GM23338 (cell line): ENCODE results near the gene GPC5.

Experiments used
- CREB1 ChIP-seq: fragments of 250-450 bp; sonication (Bioruptor Pico); IDR thresholded peaks from 2 replicates; pipeline ENCODE4 v1.5.0; 2020; ENCODE audit warnings: low read depth, mild to moderate bottlenecking, moderate library complexity
- EZH2 ChIP-seq: fragments of 200-600 bp; sonication (generic); IDR thresholded peaks from one replicate; pipeline ENCODE4 v1.8.0; 2017; ENCODE audit warnings: antibody characterized with exemption, mild to moderate bottlenecking, low read depth; ENCODE audit not compliant: unreplicated experiment
- EZH2phosphoT487 ChIP-seq: fragments of 200-600 bp; sonication (generic); IDR thresholded peaks from one replicate; pipeline ENCODE4 v1.8.1; 2018; ENCODE audit warnings: antibody characterized with exemption; ENCODE audit not compliant: unreplicated experiment
- NANOG ChIP-seq: IDR thresholded peaks from 2 replicates; pipeline ENCODE4 v1.6.1; 2016; ENCODE audit warnings: antibody characterized with exemption, borderline replicate concordance
- POLR2AphosphoS5 ChIP-seq: IDR thresholded peaks from 2 replicates; pipeline ENCODE4 v1.6.1; 2016; ENCODE audit warnings: antibody characterized with exemption, low read depth
- STAT1 ChIP-seq: IDR thresholded peaks from one replicate; pipeline ENCODE4 v1.6.1; 2016; ENCODE audit warnings: antibody characterized with exemption; ENCODE audit not compliant: unreplicated experiment
- ZNF114 ChIP-seq: fragments of 250-450 bp; sonication (Bioruptor Pico); IDR thresholded peaks from 2 replicates; pipeline ENCODE4 v1.5.0; 2020; ENCODE audit warnings: mild to moderate bottlenecking, moderate library complexity
- ZNF331 ChIP-seq: fragments of 250-450 bp; sonication (Bioruptor Pico); IDR thresholded peaks from 2 replicates; pipeline ENCODE4 v1.5.0; 2020; ENCODE audit warnings: low read depth, mild to moderate bottlenecking, moderate library complexity
- TF ChIP-seq, protein P1 (sequence below), 2 experiments: fragments of 200-600 bp in 1 of 2; sonication (generic) in 1 of 2; conservative IDR thresholded peaks; 2 replicates each; pipeline versions ENCODE4 v1.5.1 to v1.6.1; 2016 to 2017; ENCODE audit warnings: antibody characterized with exemption in 2 of 2, low read depth in 2 of 2, mild to moderate bottlenecking in 2 of 2, moderate library complexity in 1 of 2
- TF ChIP-seq, protein P2 (sequence below): IDR thresholded peaks from one replicate; pipeline ENCODE4 v1.6.1; 2018; ENCODE audit warnings: antibody characterized with exemption; ENCODE audit not compliant: unreplicated experiment
- TF ChIP-seq, protein P3 (sequence below): fragments of 250-450 bp; sonication (Bioruptor Pico); IDR thresholded peaks from 2 replicates; pipeline ENCODE4 v1.5.0; 2020; ENCODE audit warnings: mild to moderate bottlenecking, moderate library complexity
- TF ChIP-seq, protein P4 (sequence below): IDR thresholded peaks from 2 replicates; pipeline ENCODE4 v1.6.1; 2016; ENCODE audit warnings: antibody characterized with exemption

DNA sequence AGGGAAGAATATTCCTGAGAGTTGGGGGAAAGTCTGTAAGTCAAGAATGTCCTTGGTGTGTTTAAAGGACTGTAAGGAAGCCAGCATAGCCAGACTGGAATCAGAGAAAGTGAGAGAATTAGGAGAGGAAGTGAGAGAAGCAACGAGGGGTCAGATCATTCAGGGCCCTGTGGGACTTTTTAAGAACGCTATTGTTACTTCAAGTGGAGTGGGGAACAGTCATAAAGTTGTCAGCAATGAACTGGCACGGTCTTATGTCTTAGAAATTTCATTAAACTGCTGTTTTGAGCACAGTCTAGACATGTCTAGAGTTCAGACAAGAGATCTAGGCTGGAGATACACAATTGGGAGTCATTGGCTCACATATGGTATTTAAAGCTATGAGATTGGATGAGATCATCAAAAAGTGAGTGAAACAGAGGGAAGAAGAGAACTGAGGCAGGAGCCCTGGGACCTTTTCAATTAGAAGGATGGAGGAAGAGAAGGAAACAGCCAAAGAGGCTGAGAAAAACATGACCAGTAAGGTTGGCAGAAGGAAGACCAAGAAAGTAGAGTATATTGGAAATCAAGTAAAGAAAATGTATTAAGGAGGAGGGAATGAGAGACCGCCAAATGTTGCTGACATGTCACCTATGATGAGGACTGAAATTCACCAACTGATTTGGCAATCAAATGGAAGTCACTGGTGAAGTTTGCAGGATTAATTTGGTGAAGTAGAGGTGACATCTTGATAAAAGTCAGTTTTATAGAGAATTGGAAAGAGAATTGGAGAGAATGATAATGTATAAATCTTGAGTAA lies 263.5 kb downstream of the GPC5 start:
- TF ChIP-seq EZH2 (no peak), CREB1 (CRISPR knock-in tag) (no peak), EZH2phosphoT487 (no peak), POLR2AphosphoS5 (no peak), ZNF331 (CRISPR knock-in tag) (no peak), ZNF114 (CRISPR knock-in tag) (no peak), STAT1 (no peak), NANOG (no peak)
- TF ChIP-seq, protein P1, sequence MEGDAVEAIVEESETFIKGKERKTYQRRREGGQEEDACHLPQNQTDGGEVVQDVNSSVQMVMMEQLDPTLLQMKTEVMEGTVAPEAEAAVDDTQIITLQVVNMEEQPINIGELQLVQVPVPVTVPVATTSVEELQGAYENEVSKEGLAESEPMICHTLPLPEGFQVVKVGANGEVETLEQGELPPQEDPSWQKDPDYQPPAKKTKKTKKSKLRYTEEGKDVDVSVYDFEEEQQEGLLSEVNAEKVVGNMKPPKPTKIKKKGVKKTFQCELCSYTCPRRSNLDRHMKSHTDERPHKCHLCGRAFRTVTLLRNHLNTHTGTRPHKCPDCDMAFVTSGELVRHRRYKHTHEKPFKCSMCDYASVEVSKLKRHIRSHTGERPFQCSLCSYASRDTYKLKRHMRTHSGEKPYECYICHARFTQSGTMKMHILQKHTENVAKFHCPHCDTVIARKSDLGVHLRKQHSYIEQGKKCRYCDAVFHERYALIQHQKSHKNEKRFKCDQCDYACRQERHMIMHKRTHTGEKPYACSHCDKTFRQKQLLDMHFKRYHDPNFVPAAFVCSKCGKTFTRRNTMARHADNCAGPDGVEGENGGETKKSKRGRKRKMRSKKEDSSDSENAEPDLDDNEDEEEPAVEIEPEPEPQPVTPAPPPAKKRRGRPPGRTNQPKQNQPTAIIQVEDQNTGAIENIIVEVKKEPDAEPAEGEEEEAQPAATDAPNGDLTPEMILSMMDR (conservative IDR thresholded peaks at IDR 0.05; ENCODE audit: low read depth in 2 of 2): no peak
- TF ChIP-seq, protein P2, sequence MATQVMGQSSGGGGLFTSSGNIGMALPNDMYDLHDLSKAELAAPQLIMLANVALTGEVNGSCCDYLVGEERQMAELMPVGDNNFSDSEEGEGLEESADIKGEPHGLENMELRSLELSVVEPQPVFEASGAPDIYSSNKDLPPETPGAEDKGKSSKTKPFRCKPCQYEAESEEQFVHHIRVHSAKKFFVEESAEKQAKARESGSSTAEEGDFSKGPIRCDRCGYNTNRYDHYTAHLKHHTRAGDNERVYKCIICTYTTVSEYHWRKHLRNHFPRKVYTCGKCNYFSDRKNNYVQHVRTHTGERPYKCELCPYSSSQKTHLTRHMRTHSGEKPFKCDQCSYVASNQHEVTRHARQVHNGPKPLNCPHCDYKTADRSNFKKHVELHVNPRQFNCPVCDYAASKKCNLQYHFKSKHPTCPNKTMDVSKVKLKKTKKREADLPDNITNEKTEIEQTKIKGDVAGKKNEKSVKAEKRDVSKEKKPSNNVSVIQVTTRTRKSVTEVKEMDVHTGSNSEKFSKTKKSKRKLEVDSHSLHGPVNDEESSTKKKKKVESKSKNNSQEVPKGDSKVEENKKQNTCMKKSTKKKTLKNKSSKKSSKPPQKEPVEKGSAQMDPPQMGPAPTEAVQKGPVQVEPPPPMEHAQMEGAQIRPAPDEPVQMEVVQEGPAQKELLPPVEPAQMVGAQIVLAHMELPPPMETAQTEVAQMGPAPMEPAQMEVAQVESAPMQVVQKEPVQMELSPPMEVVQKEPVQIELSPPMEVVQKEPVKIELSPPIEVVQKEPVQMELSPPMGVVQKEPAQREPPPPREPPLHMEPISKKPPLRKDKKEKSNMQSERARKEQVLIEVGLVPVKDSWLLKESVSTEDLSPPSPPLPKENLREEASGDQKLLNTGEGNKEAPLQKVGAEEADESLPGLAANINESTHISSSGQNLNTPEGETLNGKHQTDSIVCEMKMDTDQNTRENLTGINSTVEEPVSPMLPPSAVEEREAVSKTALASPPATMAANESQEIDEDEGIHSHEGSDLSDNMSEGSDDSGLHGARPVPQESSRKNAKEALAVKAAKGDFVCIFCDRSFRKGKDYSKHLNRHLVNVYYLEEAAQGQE: no peak
- TF ChIP-seq, protein P3, sequence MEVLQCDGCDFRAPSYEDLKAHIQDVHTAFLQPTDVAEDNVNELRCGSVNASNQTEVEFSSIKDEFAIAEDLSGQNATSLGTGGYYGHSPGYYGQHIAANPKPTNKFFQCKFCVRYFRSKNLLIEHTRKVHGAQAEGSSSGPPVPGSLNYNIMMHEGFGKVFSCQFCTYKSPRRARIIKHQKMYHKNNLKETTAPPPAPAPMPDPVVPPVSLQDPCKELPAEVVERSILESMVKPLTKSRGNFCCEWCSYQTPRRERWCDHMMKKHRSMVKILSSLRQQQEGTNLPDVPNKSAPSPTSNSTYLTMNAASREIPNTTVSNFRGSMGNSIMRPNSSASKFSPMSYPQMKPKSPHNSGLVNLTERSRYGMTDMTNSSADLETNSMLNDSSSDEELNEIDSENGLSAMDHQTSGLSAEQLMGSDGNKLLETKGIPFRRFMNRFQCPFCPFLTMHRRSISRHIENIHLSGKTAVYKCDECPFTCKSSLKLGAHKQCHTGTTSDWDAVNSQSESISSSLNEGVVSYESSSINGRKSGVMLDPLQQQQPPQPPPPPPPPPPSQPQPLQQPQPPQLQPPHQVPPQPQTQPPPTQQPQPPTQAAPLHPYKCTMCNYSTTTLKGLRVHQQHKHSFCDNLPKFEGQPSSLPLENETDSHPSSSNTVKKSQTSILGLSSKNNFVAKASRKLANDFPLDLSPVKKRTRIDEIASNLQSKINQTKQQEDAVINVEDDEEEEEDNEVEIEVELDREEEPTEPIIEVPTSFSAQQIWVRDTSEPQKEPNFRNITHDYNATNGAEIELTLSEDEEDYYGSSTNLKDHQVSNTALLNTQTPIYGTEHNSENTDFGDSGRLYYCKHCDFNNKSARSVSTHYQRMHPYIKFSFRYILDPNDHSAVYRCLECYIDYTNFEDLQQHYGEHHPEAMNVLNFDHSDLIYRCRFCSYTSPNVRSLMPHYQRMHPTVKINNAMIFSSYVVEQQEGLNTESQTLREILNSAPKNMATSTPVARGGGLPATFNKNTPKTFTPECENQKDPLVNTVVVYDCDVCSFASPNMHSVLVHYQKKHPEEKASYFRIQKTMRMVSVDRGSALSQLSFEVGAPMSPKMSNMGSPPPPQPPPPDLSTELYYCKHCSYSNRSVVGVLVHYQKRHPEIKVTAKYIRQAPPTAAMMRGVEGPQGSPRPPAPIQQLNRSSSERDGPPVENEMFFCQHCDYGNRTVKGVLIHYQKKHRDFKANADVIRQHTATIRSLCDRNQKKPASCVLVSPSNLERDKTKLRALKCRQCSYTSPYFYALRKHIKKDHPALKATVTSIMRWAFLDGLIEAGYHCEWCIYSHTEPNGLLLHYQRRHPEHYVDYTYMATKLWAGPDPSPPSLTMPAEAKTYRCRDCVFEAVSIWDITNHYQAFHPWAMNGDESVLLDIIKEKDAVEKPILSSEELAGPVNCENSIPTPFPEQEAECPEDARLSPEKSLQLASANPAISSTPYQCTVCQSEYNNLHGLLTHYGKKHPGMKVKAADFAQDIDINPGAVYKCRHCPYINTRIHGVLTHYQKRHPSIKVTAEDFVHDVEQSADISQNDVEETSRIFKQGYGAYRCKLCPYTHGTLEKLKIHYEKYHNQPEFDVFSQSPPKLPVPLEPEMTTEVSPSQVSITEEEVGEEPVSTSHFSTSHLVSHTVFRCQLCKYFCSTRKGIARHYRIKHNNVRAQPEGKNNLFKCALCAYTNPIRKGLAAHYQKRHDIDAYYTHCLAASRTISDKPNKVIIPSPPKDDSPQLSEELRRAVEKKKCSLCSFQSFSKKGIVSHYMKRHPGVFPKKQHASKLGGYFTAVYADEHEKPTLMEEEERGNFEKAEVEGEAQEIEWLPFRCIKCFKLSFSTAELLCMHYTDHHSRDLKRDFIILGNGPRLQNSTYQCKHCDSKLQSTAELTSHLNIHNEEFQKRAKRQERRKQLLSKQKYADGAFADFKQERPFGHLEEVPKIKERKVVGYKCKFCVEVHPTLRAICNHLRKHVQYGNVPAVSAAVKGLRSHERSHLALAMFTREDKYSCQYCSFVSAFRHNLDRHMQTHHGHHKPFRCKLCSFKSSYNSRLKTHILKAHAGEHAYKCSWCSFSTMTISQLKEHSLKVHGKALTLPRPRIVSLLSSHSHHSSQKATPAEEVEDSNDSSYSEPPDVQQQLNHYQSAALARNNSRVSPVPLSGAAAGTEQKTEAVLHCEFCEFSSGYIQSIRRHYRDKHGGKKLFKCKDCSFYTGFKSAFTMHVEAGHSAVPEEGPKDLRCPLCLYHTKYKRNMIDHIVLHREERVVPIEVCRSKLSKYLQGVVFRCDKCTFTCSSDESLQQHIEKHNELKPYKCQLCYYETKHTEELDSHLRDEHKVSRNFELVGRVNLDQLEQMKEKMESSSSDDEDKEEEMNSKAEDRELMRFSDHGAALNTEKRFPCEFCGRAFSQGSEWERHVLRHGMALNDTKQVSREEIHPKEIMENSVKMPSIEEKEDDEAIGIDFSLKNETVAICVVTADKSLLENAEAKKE (CRISPR knock-in tag): no peak
- TF ChIP-seq, protein P4, sequence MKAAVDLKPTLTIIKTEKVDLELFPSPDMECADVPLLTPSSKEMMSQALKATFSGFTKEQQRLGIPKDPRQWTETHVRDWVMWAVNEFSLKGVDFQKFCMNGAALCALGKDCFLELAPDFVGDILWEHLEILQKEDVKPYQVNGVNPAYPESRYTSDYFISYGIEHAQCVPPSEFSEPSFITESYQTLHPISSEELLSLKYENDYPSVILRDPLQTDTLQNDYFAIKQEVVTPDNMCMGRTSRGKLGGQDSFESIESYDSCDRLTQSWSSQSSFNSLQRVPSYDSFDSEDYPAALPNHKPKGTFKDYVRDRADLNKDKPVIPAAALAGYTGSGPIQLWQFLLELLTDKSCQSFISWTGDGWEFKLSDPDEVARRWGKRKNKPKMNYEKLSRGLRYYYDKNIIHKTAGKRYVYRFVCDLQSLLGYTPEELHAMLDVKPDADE: no peak
